Measurements from ENCODE around the gene PCSK9.
"Not testable (repeated sequence)": the region's sequence is repeated elsewhere in the genome, so short reads cannot be mapped to it uniquely, and the experiment has no call there.

PCSK9 gene

DNA sequence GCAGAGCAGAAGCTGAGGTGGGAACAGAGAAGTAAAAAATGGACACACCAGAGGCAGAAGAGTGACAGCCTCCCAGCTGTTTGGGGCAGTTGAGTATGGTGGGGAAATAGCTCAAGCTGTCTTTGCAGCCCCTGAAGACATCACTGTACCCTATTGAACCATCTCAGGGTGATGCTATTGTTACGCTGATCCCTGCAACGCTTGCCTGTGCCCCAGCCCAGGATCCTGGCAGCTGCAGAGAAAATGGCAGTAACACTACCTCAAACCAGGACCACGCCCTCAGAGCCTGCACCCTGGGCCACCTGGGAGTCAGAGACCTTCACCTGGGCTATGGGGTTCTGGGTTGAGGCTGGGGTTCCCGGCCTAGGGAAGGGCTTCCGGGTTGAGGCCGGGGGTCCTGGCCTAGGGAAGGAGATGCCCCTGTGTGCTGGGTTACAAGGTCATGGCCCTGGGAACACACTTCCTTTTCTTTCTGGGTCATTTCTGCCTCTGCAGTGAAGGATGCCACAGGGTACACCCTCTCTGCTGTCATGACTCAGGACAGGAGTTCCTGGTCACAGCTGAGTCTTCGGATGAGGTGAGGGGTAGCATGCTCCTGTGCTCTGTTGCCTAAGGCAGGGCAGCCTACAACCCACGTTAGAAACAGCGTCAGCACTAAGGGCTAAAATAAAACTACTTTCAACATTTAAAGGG is 29.0 kb upstream of the PCSK9 start:
- H3K36me3 ChIP-seq (ENCODE audit: insufficient read depth, low read length): no peaks in the 10 kb centered on the region
- no peak overlapping the region for H3K4me3 ChIP-seq (ENCODE audit: low read depth, low read length)
- peaks cover 11% of the 10 kb centered on the region for H3K4me1 ChIP-seq (ENCODE audit: control insufficient read depth, insufficient read depth, low read length, unreplicated experiment)
- H3K27me3 ChIP-seq (ENCODE audit: insufficient read depth, low read length): peaks cover 9% of the 10 kb centered on the region; the same call in 1 of the 2 replicates
- H2AFZ ChIP-seq (ENCODE audit: low read length, unreplicated experiment): no peak overlapping the region
- H3K79me2 ChIP-seq (ENCODE audit: control insufficient read depth, insufficient read depth, low read length, unreplicated experiment): no peaks in the 10 kb centered on the region
- H3K27ac ChIP-seq (ENCODE audit: low read depth, low read length): no peak overlapping the region

DNA sequence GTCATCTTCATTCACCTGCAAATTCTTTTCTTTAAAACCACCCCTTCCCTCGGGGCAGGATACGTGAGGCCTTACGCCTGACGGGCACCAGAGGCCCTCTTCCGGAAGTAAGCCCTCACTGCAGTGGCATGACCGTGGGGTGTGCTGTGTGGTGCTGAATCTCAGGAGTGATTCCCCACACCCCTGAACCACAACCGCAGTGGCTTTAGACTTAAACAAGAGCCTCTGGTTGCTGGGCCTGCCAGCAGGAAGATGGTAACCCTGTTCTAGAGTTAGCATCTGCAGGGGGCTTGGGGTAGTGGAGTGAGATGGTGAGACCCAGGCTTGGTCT is 28.5 kb upstream of the PCSK9 start:
- Histone ChIP-seq H3K79me2 (ENCODE audit: control insufficient read depth, insufficient read depth, low read length, unreplicated experiment) (no peaks in the 10 kb centered on the region), H3K36me3 (ENCODE audit: insufficient read depth, low read length) (no peaks in the 10 kb centered on the region), H3K4me1 (ENCODE audit: control insufficient read depth, insufficient read depth, low read length, unreplicated experiment) (peaks cover 11% of the 10 kb centered on the region), H2AFZ (ENCODE audit: low read length, unreplicated experiment) (no peak overlapping the region), H3K27ac (ENCODE audit: low read depth, low read length) (no peak overlapping the region), H3K27me3 (ENCODE audit: insufficient read depth, low read length) (peaks cover 15% of the 10 kb centered on the region; the same call in 1 of the 2 replicates), H3K4me3 (ENCODE audit: low read depth, low read length) (no peak overlapping the region)

DNA sequence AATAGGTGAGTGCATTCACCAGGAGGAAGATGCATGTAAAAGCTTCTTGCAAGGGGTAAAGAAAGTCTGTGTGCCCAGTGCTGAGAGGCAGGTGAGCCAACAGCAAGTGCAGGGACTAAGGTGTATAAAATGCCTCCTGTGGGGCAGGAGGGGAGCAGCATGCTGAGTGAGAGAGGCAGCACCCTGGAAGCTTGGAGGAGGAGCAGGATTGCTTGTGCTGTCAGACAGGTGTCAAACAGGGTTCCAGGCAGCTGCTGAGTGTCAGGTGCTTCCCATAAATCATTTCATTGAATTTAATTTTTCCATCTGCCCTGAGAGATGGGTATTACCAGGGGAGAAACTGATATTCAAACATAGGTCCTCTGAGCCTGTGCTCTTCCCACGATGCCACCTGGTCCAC is 26.7 kb upstream of the PCSK9 start:
- no peaks in the 10 kb centered on the region for H3K79me2 ChIP-seq (ENCODE audit: control insufficient read depth, insufficient read depth, low read length, unreplicated experiment)
- H3K27ac ChIP-seq (ENCODE audit: low read depth, low read length): no peak overlapping the region
- H3K4me3 ChIP-seq (ENCODE audit: low read depth, low read length): no peak overlapping the region
- H3K4me1 ChIP-seq (ENCODE audit: control insufficient read depth, insufficient read depth, low read length, unreplicated experiment): peaks cover 7% of the 10 kb centered on the region
- peaks cover 28% of the 10 kb centered on the region for H3K27me3 ChIP-seq (ENCODE audit: insufficient read depth, low read length)
- H3K36me3 ChIP-seq (ENCODE audit: insufficient read depth, low read length): no peaks in the 10 kb centered on the region
- H2AFZ ChIP-seq (ENCODE audit: low read length, unreplicated experiment): no peak overlapping the region

DNA sequence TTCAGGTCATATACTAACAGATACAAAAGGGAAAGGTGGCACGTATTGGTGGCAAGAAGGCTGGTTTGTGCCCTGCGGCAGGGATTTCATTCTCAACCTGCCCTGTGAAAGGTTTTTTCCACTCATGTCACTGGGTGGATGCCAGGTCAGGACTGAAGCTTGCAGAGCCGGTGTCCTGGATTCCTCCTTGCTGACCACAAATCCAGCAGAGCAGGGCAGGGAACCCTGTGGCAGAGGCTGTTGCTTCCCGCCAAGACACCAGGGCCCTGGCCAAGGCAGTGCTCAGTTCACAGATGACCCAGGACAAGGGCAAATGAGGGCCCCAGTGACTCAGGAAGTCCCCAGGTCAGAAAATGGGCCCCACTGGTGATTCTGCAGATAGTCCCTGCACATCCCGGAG is 24.2 kb upstream of the PCSK9 start:
- Histone ChIP-seq H3K27me3 (ENCODE audit: insufficient read depth, low read length) (peaks cover 28% of the 10 kb centered on the region), H2AFZ (ENCODE audit: low read length, unreplicated experiment) (no peak overlapping the region), H3K4me1 (ENCODE audit: control insufficient read depth, insufficient read depth, low read length, unreplicated experiment) (no peaks in the 10 kb centered on the region), H3K27ac (ENCODE audit: low read depth, low read length) (no peak overlapping the region), H3K79me2 (ENCODE audit: control insufficient read depth, insufficient read depth, low read length, unreplicated experiment) (no peaks in the 10 kb centered on the region), H3K36me3 (ENCODE audit: insufficient read depth, low read length) (no peaks in the 10 kb centered on the region), H3K4me3 (ENCODE audit: low read depth, low read length) (no peak overlapping the region)

DNA sequence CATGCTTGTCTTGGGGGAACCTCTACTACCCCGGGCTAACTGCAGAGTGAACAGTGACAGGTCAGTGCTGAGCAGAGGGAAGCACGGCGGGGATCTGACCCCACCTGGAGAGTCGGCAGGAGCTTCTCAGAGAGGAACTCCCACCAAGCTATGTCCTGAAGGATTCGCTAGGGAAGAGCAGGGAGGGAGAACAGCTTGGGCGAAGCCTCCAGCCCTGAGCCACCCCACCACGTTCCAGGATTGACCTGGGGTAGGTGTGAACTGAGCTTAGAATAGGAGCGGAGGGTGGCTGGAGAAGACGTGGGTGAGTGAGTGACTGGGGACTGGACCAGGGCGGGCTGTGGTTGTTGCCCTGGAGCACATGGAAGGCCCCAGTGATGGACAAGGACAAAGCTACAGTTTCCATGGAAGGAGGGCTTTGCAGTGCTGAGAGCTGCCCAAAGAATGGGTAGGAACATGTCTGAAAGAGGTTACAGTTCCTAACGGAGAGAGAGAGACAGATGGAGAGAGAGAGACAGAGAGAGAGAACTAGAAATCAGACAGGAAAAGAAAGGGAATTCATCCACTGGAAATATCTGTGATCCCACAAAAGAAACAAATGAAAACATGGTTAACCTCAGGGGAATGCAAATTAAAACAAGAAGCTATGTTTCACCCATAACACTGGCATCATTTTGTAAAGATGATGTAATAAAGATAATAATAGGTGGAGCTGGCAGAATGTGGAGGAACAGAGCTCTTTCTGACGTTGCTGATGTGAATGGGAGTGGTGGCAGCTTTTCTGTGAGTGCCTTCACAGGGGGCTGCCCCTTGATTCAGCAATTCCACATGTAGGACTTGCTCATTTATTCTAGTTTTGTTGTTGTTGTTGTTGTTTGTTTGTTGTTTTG is 23.4 kb upstream of the PCSK9 start:
- Histone ChIP-seq H3K27ac (ENCODE audit: low read depth, low read length) (no peak overlapping the region), H3K4me3 (ENCODE audit: low read depth, low read length) (no peak overlapping the region), H2AFZ (ENCODE audit: low read length, unreplicated experiment) (peak overlapping the region; percentile 6), H3K36me3 (ENCODE audit: insufficient read depth, low read length) (no peaks in the 10 kb centered on the region), H3K79me2 (ENCODE audit: control insufficient read depth, insufficient read depth, low read length, unreplicated experiment) (no peaks in the 10 kb centered on the region), H3K27me3 (ENCODE audit: insufficient read depth, low read length) (peaks cover 28% of the 10 kb centered on the region), H3K4me1 (ENCODE audit: control insufficient read depth, insufficient read depth, low read length, unreplicated experiment) (no peaks in the 10 kb centered on the region)

DNA sequence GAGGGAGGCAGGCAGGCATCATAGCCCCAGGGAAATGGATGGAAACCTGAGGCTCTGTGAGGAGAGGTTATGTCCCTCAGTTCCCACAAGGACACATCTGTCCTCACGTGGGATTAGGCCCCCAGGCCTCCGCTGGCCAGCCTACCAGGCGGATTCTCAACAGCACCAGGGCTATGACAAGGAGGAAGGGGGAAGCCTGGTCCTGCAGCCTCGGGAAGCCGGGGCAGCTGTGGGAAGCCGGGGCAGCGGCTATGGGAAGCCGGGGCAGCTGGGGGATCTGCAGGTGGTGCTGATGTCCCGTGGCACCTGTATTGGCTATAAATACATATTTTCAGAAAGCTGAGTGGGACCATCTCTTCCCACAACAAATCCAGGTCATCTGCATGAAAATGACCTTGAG is 21.0 kb upstream of the PCSK9 start:
- no peak overlapping the region for H3K4me3 ChIP-seq (ENCODE audit: low read depth, low read length)
- no peak overlapping the region for H3K27ac ChIP-seq (ENCODE audit: low read depth, low read length)
- no peaks in the 10 kb centered on the region for H3K36me3 ChIP-seq (ENCODE audit: insufficient read depth, low read length)
- H2AFZ ChIP-seq (ENCODE audit: low read length, unreplicated experiment): no peak overlapping the region
- H3K27me3 ChIP-seq (ENCODE audit: insufficient read depth, low read length): peaks cover 24% of the 10 kb centered on the region
- H3K79me2 ChIP-seq (ENCODE audit: control insufficient read depth, insufficient read depth, low read length, unreplicated experiment): no peaks in the 10 kb centered on the region
- no peaks in the 10 kb centered on the region for H3K4me1 ChIP-seq (ENCODE audit: control insufficient read depth, insufficient read depth, low read length, unreplicated experiment)

DNA sequence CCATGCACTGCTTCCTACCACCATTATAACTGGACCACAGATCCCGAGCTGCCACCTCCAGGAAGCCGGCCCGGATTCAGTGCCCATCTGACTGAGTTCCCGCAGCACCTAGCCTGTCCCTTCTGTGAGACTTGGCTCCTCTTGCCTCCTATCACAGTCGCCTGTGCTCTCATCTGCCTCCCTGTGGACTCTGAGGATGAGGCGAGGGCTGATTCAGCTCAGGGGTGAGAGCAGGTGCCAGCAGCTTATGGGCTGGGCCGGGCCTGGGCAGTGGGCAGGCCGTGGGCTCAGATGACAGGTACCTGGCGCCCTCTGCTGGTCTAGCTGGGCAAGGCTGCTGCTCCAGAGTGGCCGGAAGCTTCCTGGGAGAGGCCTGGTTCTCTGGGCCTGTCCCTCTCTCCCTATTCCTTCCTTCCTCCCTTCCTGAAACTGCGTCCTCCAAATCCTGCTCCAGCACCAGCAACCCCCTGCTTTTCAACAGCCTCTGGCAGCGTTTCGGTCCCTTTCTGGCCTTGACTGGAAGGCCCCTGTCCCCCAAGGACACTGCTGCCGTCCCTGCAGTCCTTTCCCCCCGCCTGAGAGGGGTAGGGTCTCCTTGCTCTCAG is 17.3 kb upstream of the PCSK9 start:
- Histone ChIP-seq H2AFZ (ENCODE audit: low read length, unreplicated experiment) (peak overlapping the region; percentile 70), H3K4me1 (ENCODE audit: control insufficient read depth, insufficient read depth, low read length, unreplicated experiment) (no peaks in the 10 kb centered on the region), H3K4me3 (ENCODE audit: low read depth, low read length) (no peak overlapping the region), H3K79me2 (ENCODE audit: control insufficient read depth, insufficient read depth, low read length, unreplicated experiment) (no peaks in the 10 kb centered on the region), H3K27ac (ENCODE audit: low read depth, low read length) (no peak overlapping the region), H3K36me3 (ENCODE audit: insufficient read depth, low read length) (no peaks in the 10 kb centered on the region), H3K27me3 (ENCODE audit: insufficient read depth, low read length) (peaks cover 4% of the 10 kb centered on the region)

DNA sequence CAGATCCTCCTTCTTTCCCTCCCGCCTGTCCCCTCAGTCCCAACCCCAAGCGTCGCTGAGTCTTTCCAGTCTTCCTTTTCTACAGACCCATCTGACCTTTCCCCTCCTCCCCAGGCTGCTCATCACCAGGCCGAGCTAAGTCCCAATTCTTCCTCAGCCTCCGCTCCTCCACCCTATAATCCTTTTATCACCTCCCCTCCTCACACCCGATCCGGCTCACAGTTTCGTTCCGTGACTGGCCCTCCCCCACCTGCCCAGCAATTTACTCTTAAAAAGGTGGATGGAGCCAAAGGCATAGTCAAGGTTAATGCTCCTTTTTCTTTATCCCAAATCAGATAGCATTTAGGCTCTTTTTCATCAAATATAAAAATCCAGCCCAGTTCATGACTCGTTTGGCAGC is 15.2 kb upstream of the PCSK9 start:
- not testable (repeated sequence) for H3K4me3 ChIP-seq (ENCODE audit: low read depth, low read length); H3K27ac ChIP-seq (ENCODE audit: low read depth, low read length); H3K4me1 ChIP-seq (ENCODE audit: control insufficient read depth, insufficient read depth, low read length, unreplicated experiment); H3K79me2 ChIP-seq (ENCODE audit: control insufficient read depth, insufficient read depth, low read length, unreplicated experiment); H3K36me3 ChIP-seq (ENCODE audit: insufficient read depth, low read length); H2AFZ ChIP-seq (ENCODE audit: low read length, unreplicated experiment); H3K27me3 ChIP-seq (ENCODE audit: insufficient read depth, low read length)

DNA sequence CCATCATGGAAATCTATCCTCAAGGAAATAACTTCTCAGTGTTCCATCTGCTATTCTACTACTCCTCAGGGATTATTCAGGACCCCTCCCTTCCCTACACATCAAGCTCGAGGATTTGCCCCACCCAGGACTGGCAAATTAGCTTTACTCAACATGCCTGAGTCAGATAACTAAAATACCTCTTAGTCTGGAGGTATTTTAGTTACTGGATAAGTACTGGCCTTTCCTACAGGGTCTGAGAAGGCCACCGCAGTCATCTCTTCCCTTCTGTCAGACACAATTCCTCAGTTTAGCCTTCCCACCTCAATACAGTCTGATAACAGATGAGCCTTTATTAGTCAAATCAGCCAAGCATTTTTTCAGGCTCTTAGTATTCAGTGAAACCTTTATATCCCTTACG is 12.7 kb upstream of the PCSK9 start:
- H3K79me2 ChIP-seq (ENCODE audit: control insufficient read depth, insufficient read depth, low read length, unreplicated experiment); H3K4me1 ChIP-seq (ENCODE audit: control insufficient read depth, insufficient read depth, low read length, unreplicated experiment); H3K4me3 ChIP-seq (ENCODE audit: low read depth, low read length); H2AFZ ChIP-seq (ENCODE audit: low read length, unreplicated experiment); H3K27ac ChIP-seq (ENCODE audit: low read depth, low read length); H3K27me3 ChIP-seq (ENCODE audit: insufficient read depth, low read length); H3K36me3 ChIP-seq (ENCODE audit: insufficient read depth, low read length): not testable (repeated sequence)

DNA sequence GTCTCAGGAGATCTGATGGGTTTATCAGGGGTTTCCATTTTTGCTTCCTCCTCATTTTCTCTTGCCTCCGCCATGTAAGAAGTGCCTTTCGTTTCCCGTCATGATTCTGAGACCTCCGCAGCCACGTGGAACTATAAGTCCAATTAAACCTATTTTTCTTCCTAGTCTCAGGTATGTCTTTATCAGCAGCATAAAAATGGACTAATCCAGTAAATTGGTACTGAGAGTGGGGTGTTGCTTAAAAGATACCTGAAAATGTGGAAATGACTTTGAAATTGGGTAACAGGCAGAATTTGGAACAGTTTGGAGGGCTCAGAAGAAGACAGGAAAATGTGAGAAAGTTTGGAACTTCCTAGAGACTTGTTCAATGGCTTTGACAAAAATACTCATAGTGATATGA is 8.2 kb upstream of the PCSK9 start:
- H3K27ac ChIP-seq (ENCODE audit: low read depth, low read length); H2AFZ ChIP-seq (ENCODE audit: low read length, unreplicated experiment); H3K36me3 ChIP-seq (ENCODE audit: insufficient read depth, low read length); H3K4me3 ChIP-seq (ENCODE audit: low read depth, low read length); H3K79me2 ChIP-seq (ENCODE audit: control insufficient read depth, insufficient read depth, low read length, unreplicated experiment); H3K4me1 ChIP-seq (ENCODE audit: control insufficient read depth, insufficient read depth, low read length, unreplicated experiment): not testable (repeated sequence)
- peaks cover 28% of the 10 kb centered on the region for H3K27me3 ChIP-seq (ENCODE audit: insufficient read depth, low read length)

DNA sequence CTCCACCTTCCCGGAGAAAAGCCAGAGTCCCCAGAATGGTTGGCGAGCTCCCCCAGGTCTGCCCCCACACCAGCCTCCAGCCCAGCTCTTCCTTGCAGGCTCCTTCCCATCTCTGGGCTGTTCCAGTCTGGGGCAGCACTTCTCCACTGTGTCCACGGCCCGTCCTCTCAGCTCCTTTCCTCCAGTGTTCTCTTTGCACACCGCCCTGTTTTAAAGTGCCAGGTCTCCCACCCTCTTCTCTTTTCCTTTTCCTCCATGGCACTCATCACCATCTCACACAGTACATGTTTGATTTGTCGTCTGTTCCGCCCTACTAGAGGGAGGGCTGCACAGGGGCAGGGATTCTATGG is 6.1 kb upstream of the PCSK9 start:
- H3K36me3 ChIP-seq (ENCODE audit: insufficient read depth, low read length): no peaks in the 10 kb centered on the region
- H2AFZ ChIP-seq (ENCODE audit: low read length, unreplicated experiment): no peak overlapping the region
- no peaks in the 10 kb centered on the region for H3K4me1 ChIP-seq (ENCODE audit: control insufficient read depth, insufficient read depth, low read length, unreplicated experiment)
- H3K27me3 ChIP-seq (ENCODE audit: insufficient read depth, low read length): peaks cover 49% of the 10 kb centered on the region
- H3K4me3 ChIP-seq (ENCODE audit: low read depth, low read length): no peak overlapping the region
- no peak overlapping the region for H3K27ac ChIP-seq (ENCODE audit: low read depth, low read length)
- no peaks in the 10 kb centered on the region for H3K79me2 ChIP-seq (ENCODE audit: control insufficient read depth, insufficient read depth, low read length, unreplicated experiment)

All from ACC112 (cell line).